Left ventricle myocardium inferior (tissue), 1 donor: ENCODE results near the gene GTF2H2. TPM values are rescaled to one million over a fixed set of nuclear protein-coding genes. Genes with fewer than 3 reads are reported as not detected.
"Not testable (repeated sequence)": the region's sequence is repeated elsewhere in the genome, so short reads cannot be mapped to it uniquely, and the experiment has no call there.

ENCODE experiments used
- DNase-seq: peaks from one replicate; pipeline ENCODE4 v3.0.0-alpha.2; 2020
- H3K27ac ChIP-seq: fragments of 200-600 bp; replicated peaks from 2 replicates; pipeline ENCODE4 v1.8.0; 2021
- H3K27me3 ChIP-seq: fragments of 200-600 bp; 2 replicates; pipeline ENCODE4 v1.8.0; 2021; ENCODE audit warnings: low read depth
- H3K36me3 ChIP-seq: fragments of 200-600 bp; 2 replicates; pipeline ENCODE4 v1.8.0; 2021
- H3K4me1 ChIP-seq: fragments of 200-600 bp; 2 replicates; pipeline ENCODE4 v1.8.0; 2021
- H3K4me3 ChIP-seq: fragments of 200-600 bp; 2 replicates; pipeline ENCODE4 v1.8.0; 2021; ENCODE audit warnings: mild to moderate bottlenecking, moderate library complexity
- H3K9me3 ChIP-seq: fragments of 200-600 bp; replicated peaks from 2 replicates; pipeline ENCODE4 v1.8.0; 2021
- intact Hi-C: fragments of 100-400 bp; cut with micrococcal nuclease; formaldehyde crosslinking; loops from one replicate; pipeline ENCODE4 v1.11.0; 2022
- total RNA-seq: library from RNA; stranded (reverse); fragmentation: NEBNext Ultra II Directional; extraction: Animal tissue kit (Norgen Biotek cat#: 25700); gene quantifications from one replicate; pipeline ENCODE4 v1.2.1, GENCODE V29; 2021
- TF ChIP-seq, protein P1 (sequence below): fragments of 200-600 bp; IDR thresholded peaks from 2 replicates; pipeline ENCODE4 v1.8.0; 2021; ENCODE audit warnings: antibody characterized with exemption, mild to moderate bottlenecking, borderline replicate concordance
- donor health status: DM: no; HTN: yes; CAD: no; lungs with severe emphysema.

The GTF2H2 gene
- total RNA-seq, 1 donor from 2014 or later = 14.1 TPM

- intact Hi-C loops, H3K4me1 ChIP-seq, H3K9me3 ChIP-seq, H3K4me3 ChIP-seq, H3K27me3 ChIP-seq, DNase-seq, H3K36me3 ChIP-seq, H3K27ac ChIP-seq: not testable (repeated sequence)
Observed at GRCh38 chr5:71044808-71045207, 22.7 kb downstream of the GTF2H2 start.

DNA sequence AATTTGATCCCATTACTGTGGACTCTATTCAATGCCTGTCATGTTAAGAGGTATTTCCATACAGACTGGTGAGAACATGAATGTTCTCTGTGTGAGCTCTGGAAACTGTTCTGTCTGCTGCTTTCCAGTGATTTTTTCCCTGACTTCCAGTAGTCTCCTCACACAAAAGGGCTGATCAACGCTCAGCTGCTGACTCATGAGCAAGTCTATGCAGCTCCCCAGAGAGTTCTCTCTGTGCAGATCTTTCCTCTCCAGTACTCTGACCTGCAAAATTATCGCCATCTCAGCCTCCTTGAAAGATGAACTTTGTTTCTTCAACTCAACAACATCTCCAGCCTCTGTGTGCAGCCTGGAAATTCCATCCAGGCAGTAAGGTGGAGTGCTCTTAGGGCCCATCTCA is 23.3 kb downstream of the GTF2H2 start:
- H3K4me1 ChIP-seq, H3K27ac ChIP-seq, H3K36me3 ChIP-seq, DNase-seq, H3K4me3 ChIP-seq, intact Hi-C loops, H3K27me3 ChIP-seq, H3K9me3 ChIP-seq: not testable (repeated sequence)

DNA sequence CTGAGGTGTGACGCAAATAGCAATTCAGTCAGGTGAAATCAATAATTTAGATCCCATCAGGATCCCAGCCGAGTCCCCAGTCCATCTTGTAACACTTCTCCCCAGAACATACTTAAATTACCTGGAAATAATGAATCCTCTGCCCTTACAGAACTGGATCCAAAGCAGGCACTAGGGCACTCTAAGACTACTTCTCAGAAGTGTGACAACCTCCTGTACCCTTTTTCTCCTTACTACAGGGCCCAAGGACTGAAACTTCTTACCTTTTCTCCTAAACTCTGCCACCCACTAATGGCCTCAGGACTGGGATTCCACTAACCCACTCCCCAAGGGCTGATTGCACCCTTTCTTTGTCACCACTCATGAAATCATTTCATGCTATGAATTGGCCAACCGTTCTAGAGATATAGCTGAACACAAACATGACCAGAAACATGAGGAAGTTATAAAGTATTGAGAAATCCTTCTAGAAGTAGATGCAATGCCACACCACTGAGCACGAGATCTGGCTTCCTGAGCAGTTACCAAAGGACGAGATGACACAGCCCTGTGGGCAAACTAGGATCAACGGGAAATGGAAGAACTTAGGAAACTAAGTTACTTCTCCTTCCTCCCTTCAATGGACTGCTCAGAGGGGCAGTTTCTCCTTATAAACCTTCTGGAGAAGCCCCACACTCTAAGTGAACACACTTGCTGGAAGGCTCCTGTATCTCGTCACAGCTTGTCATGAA is 36.3 kb downstream of the GTF2H2 start:
- H3K4me3 ChIP-seq, intact Hi-C loops, H3K36me3 ChIP-seq, H3K27me3 ChIP-seq, DNase-seq, H3K4me1 ChIP-seq, H3K27ac ChIP-seq, H3K9me3 ChIP-seq: not testable (repeated sequence)

DNA sequence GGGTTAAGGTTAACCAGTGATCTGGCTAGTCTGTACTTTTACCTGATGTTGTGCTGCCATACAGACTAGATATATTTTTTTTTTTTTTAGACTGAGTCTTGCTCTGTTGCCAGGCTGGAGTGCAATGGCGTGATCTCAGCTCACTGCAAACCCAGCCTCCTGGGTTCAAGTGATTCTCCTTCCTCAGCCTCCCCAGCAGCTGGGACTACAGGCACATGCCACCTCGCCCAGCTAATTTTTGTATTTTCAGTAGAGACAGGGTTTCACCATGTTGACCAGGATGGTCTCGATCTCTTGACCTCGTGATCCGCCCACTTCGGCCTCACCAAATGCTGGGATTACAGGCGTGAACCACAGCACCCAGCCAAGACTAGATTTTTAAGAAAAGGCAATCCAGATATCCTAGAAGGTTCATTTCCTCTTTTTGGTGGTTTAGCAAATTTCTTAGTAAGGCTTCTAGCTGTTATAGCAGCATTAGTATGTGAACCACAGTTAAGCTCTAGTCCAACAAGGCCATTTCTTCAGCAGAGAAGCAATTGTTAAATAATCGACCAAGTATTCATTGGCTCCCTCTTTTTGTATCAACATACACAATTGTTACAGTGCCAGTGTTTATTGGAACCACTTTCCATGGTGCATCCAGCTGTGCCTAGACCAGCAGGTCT is 42.1 kb downstream of the GTF2H2 start, which contains the start of gene NAIP:
Gene NAIP, minus strand, starts transcription at position 51 of the 665 bp plus-strand sequence. CDS start 12,424 bp downstream, outside the sequence.
- H3K9me3 ChIP-seq, H3K36me3 ChIP-seq, intact Hi-C loops, H3K4me3 ChIP-seq, H3K4me1 ChIP-seq, H3K27ac ChIP-seq, DNase-seq, H3K27me3 ChIP-seq: not testable (repeated sequence)

GRCh38 chr5:71020643-71021042 is 46.8 kb downstream of the GTF2H2 start:
- H3K9me3 ChIP-seq, H3K27ac ChIP-seq, H3K4me3 ChIP-seq, H3K27me3 ChIP-seq, DNase-seq, H3K36me3 ChIP-seq, intact Hi-C loops, H3K4me1 ChIP-seq: not testable (repeated sequence)

DNA sequence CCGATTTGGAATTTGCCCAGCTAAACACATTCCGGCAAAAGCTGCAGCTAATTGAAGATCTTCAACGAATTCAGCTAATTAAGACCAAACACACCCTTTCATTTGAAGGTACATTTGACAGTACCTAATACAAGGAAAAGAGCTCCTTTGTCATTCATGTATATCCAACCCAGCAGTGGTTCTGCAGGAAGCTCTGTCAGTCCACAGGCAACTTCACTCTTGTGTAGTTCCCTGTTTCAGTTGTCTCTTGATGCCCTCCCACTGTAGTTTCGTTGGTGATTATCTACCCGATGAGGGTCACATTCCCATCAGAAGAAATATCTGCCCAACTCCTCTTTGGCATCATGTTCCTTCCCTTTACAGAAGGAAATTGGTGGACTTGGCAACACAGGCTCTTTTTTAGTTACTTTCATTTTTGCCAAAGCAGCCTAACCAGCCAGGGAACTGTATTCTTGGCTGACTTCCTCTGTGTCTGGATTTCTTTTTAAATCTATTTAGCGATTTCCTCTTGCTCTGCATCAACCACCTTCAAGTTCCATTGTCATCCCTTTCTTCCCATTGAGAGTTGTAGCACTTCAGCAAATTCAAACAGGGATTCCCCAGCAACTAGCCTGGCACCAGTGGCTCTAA is 49.0 kb downstream of the GTF2H2 start:
- DNase-seq, H3K36me3 ChIP-seq, H3K9me3 ChIP-seq, H3K4me1 ChIP-seq, H3K27ac ChIP-seq, intact Hi-C loops, H3K4me3 ChIP-seq, H3K27me3 ChIP-seq: not testable (repeated sequence)

- no peak for DNase-seq
- Histone ChIP-seq H3K27ac (no peak overlapping the region), H3K4me3 (no peak overlapping the region), H3K27me3 (no peaks in the 10 kb centered on the region), H3K36me3 (no peaks in the 10 kb centered on the region), H3K4me1 (no peaks in the 10 kb centered on the region), H3K9me3 (no peaks in the 10 kb centered on the region)
- intact Hi-C loops = no loop called here
- TF ChIP-seq, protein P1, sequence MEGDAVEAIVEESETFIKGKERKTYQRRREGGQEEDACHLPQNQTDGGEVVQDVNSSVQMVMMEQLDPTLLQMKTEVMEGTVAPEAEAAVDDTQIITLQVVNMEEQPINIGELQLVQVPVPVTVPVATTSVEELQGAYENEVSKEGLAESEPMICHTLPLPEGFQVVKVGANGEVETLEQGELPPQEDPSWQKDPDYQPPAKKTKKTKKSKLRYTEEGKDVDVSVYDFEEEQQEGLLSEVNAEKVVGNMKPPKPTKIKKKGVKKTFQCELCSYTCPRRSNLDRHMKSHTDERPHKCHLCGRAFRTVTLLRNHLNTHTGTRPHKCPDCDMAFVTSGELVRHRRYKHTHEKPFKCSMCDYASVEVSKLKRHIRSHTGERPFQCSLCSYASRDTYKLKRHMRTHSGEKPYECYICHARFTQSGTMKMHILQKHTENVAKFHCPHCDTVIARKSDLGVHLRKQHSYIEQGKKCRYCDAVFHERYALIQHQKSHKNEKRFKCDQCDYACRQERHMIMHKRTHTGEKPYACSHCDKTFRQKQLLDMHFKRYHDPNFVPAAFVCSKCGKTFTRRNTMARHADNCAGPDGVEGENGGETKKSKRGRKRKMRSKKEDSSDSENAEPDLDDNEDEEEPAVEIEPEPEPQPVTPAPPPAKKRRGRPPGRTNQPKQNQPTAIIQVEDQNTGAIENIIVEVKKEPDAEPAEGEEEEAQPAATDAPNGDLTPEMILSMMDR = no peak
Observed at GRCh38 chr5:71014176-71014575, 53.3 kb downstream of the GTF2H2 start.

- Histone ChIP-seq H3K27ac (no peak overlapping the region), H3K27me3 (no peaks in the 10 kb centered on the region), H3K4me3 (no peak overlapping the region), H3K9me3 (no peaks in the 10 kb centered on the region), H3K36me3 (no peaks in the 10 kb centered on the region), H3K4me1 (no peaks in the 10 kb centered on the region)
- TF ChIP-seq, protein P1 = no peak
- DNase-seq = no peak
- intact Hi-C loops = no loop called here
Observed at GRCh38 chr5:71013575-71013974, 53.9 kb downstream of the GTF2H2 start.
